GM19372 (cell line): ENCODE results near the gene SMARCAL1.
A peak's percentile ranks its signal among the peaks of the same experiment; 100 is the strongest.
"Not testable (repeated sequence)": the region's sequence is repeated elsewhere in the genome, so short reads cannot be mapped to it uniquely, and the experiment has no call there.

Experiments
- ATAC-seq: cut with Tn5 transposase; IDR thresholded peaks from one replicate; pipeline ENCODE4 v1.9.1; 2021; ENCODE audit warnings: mild to moderate bottlenecking, low read depth, moderate library complexity; ENCODE audit not compliant: unreplicated experiment

The SMARCAL1 gene

GRCh38 chr2:216498070-216498378 is 85.7 kb downstream of the SMARCAL1 start:
- ATAC-seq, result no peak

- peak; percentile 93 for ATAC-seq
Measured at GRCh38 chr2:216498379-216499352, 86.4 kb downstream of the SMARCAL1 start, which contains the start of gene RPL37A. TSS of gene RPL37A (plus strand) at chr2:216498844. CDS start at chr2:216498875, 31 bp downstream.

GRCh38 chr2:216499641-216500218 is 87.4 kb downstream of the SMARCAL1 start:
- ATAC-seq, result no peak

- ATAC-seq, result no peak
Measured at GRCh38 chr2:216500572-216500971, 88.3 kb downstream of the SMARCAL1 start.

- ATAC-seq, result no peak
Measured at GRCh38 chr2:216501854-216502253, 89.6 kb downstream of the SMARCAL1 start.

- ATAC-seq, result no peak
Measured at GRCh38 chr2:216502381-216503158, 90.3 kb downstream of the SMARCAL1 start.

GRCh38 chr2:216503159-216503629 is 90.9 kb downstream of the SMARCAL1 start:
- ATAC-seq, result no peak

- no peak for ATAC-seq
Measured at GRCh38 chr2:216503697-216504375, 91.6 kb downstream of the SMARCAL1 start.

- ATAC-seq, result no peak
Measured at GRCh38 chr2:216504376-216504762, 92.1 kb downstream of the SMARCAL1 start.

- no peak for ATAC-seq
Measured at GRCh38 chr2:216505133-216506106, 93.1 kb downstream of the SMARCAL1 start.

GRCh38 chr2:216507220-216508160 is 95.2 kb downstream of the SMARCAL1 start:
- ATAC-seq, result no peak

- ATAC-seq, result no peak
Measured at GRCh38 chr2:216508229-216508628, 95.9 kb downstream of the SMARCAL1 start.

GRCh38 chr2:216516730-216517350 is 104.6 kb downstream of the SMARCAL1 start:
- no peak for ATAC-seq

- ATAC-seq, result no peak
Measured at GRCh38 chr2:216517447-216518225, 105.4 kb downstream of the SMARCAL1 start.

GRCh38 chr2:216518566-216519119 is 106.4 kb downstream of the SMARCAL1 start:
- ATAC-seq, result not testable (repeated sequence)

- ATAC-seq, result peak; percentile 71
Measured at GRCh38 chr2:216519154-216519762, 107.0 kb downstream of the SMARCAL1 start.
